DOHH2 (cell line): ENCODE measurements around the gene CCDC69.

ENCODE experiments used
- H3F3A ChIP-seq: fragments of 200-600 bp; sonication (generic), shearing (Covaris generic); 2 replicates; pipeline ENCODE4 v1.6.0; 2016; ENCODE audit warnings: antibody characterized with exemption, mild to moderate bottlenecking; ENCODE audit not compliant: control insufficient read depth, insufficient read depth
- H3K27ac ChIP-seq: fragments of 200-600 bp; sonication (generic); 2 replicates; pipeline ENCODE4 v1.5.1; 2014; ENCODE audit warnings: low read depth, mild to moderate bottlenecking, low read length, moderate library complexity
- H3K27me3 ChIP-seq: fragments of 200-600 bp; sonication (generic); 2 replicates; pipeline ENCODE4 v1.6.1; 2014; ENCODE audit warnings: mild to moderate bottlenecking, low read length, mixed read lengths; ENCODE audit not compliant: control insufficient read depth
- H3K36me3 ChIP-seq: fragments of 200-600 bp; sonication (generic); 2 replicates; pipeline ENCODE4 v1.6.1; 2014; ENCODE audit warnings: mild to moderate bottlenecking, low read length, moderate library complexity, mixed read lengths; ENCODE audit not compliant: control insufficient read depth
- H3K4me1 ChIP-seq: fragments of 200-600 bp; sonication (generic); 2 replicates; pipeline ENCODE4 v1.6.1; 2014; ENCODE audit warnings: mild to moderate bottlenecking, low read length, mixed read lengths; ENCODE audit not compliant: control insufficient read depth
- H3K4me2 ChIP-seq: fragments of 200-600 bp; sonication (generic); 2 replicates; pipeline ENCODE4 v1.6.0; 2014; ENCODE audit warnings: mild to moderate bottlenecking, low read length, moderate library complexity
- H3K4me3 ChIP-seq: fragments of 200-600 bp; sonication (generic); 2 replicates; pipeline ENCODE4 v1.5.1; 2014; ENCODE audit warnings: mild to moderate bottlenecking, low read length, mixed read lengths
- H3K79me2 ChIP-seq: fragments of 200-600 bp; sonication (generic); 2 replicates; pipeline ENCODE4 v1.6.1; 2014; ENCODE audit warnings: mild to moderate bottlenecking, low read length, mixed read lengths; ENCODE audit not compliant: control insufficient read depth
- H3K9me2 ChIP-seq: fragments of 200-600 bp; sonication (generic); replicated peaks from 2 replicates; pipeline ENCODE4 v1.6.1; 2014; ENCODE audit warnings: mild to moderate bottlenecking, low read length, mixed read lengths; ENCODE audit not compliant: control insufficient read depth
- H3K9me3 ChIP-seq: fragments of 200-600 bp; sonication (generic); 2 replicates; pipeline ENCODE4 v1.6.1; 2014; ENCODE audit warnings: antibody characterized with exemption, low read length, mixed read lengths; ENCODE audit not compliant: control insufficient read depth, insufficient read depth
- H4K20me1 ChIP-seq: fragments of 200-600 bp; sonication (generic); 2 replicates; pipeline ENCODE4 v1.6.0; 2014; ENCODE audit warnings: low read depth, mild to moderate bottlenecking, antibody characterized with exemption, low read length, moderate library complexity; ENCODE audit not compliant: control insufficient read depth, insufficient read depth
- CTCF ChIP-seq: fragments of 200-600 bp; sonication (generic); IDR thresholded peaks from one replicate; pipeline ENCODE4 v1.5.1; 2014; ENCODE audit warnings: antibody characterized with exemption, mild to moderate bottlenecking, low read depth, low read length; ENCODE audit not compliant: poor library complexity, severe bottlenecking
- EZH2phosphoT487 ChIP-seq: fragments of 200-600 bp; sonication (generic); IDR thresholded peaks from 2 replicates; pipeline ENCODE4 v1.6.1; 2017; ENCODE audit warnings: borderline replicate concordance, mild to moderate bottlenecking, antibody characterized with exemption, low read length, moderate library complexity, mixed read lengths

CCDC69 gene

GRCh38 chr5:151195622-151196021, 28.3 kb downstream of the CCDC69 start:
- no peak overlapping the region for H3K4me2 ChIP-seq
- peaks cover 17% of the 10 kb centered on the region; the same call in 1 of the 2 replicates for H3K9me3 ChIP-seq
- H4K20me1 ChIP-seq = no peaks in the 10 kb centered on the region
- H3K9me2 ChIP-seq = no peaks in the 10 kb centered on the region
- H3K36me3 ChIP-seq = peaks cover 82% of the 10 kb centered on the region
- H3F3A ChIP-seq = peaks cover 6% of the 10 kb centered on the region
- no peaks in the 10 kb centered on the region for H3K27me3 ChIP-seq
- H3K27ac ChIP-seq = no peak overlapping the region
- peaks cover 34% of the 10 kb centered on the region for H3K4me1 ChIP-seq
- H3K4me3 ChIP-seq = no peak overlapping the region
- TF ChIP-seq EZH2phosphoT487 (no peak), CTCF (no peak)
- no peaks in the 10 kb centered on the region for H3K79me2 ChIP-seq

GRCh38 chr5:151192626-151193025, 31.3 kb downstream of the CCDC69 start:
- H3K4me1 ChIP-seq = peaks cover 29% of the 10 kb centered on the region
- peaks cover 17% of the 10 kb centered on the region; the same call in 1 of the 2 replicates for H3K9me3 ChIP-seq
- H3K36me3 ChIP-seq = peaks cover 80% of the 10 kb centered on the region
- H3K4me2 ChIP-seq = no peak overlapping the region
- H3K27ac ChIP-seq = no peak overlapping the region
- no peaks in the 10 kb centered on the region for H4K20me1 ChIP-seq
- no peak overlapping the region for H3K4me3 ChIP-seq
- TF ChIP-seq CTCF (no peak), EZH2phosphoT487 (no peak)
- no peaks in the 10 kb centered on the region for H3K9me2 ChIP-seq
- peaks cover 2% of the 10 kb centered on the region for H3F3A ChIP-seq
- no peaks in the 10 kb centered on the region for H3K27me3 ChIP-seq
- H3K79me2 ChIP-seq = no peaks in the 10 kb centered on the region

- TF ChIP-seq CTCF = no peak
- TF ChIP-seq EZH2phosphoT487 = no peak
- no peaks in the 10 kb centered on the region; the same call in 1 of the 2 replicates for H3F3A ChIP-seq
- no peaks in the 10 kb centered on the region for H3K9me2 ChIP-seq
- peaks cover 17% of the 10 kb centered on the region; the same call in 1 of the 2 replicates for H3K9me3 ChIP-seq
- peaks cover 19% of the 10 kb centered on the region for H3K4me1 ChIP-seq
- H4K20me1 ChIP-seq = no peaks in the 10 kb centered on the region
- no peaks in the 10 kb centered on the region for H3K79me2 ChIP-seq
- no peak overlapping the region for H3K27ac ChIP-seq
- no peak overlapping the region for H3K4me3 ChIP-seq
- no peak overlapping the region for H3K4me2 ChIP-seq
- no peaks in the 10 kb centered on the region for H3K27me3 ChIP-seq
- H3K36me3 ChIP-seq = peaks cover 80% of the 10 kb centered on the region
Observed at GRCh38 chr5:151191661-151192060, 32.2 kb downstream of the CCDC69 start.

GRCh38 chr5:151189151-151189550, 34.7 kb downstream of the CCDC69 start:
- TF ChIP-seq EZH2phosphoT487 (no peak), CTCF (no peak)
- Histone ChIP-seq H3K4me3 (no peak overlapping the region), H3F3A (no peaks in the 10 kb centered on the region; the same call in 1 of the 2 replicates), H3K79me2 (no peaks in the 10 kb centered on the region), H3K9me3 (peaks cover 17% of the 10 kb centered on the region; the same call in 1 of the 2 replicates), H3K36me3 (peaks cover 88% of the 10 kb centered on the region), H3K27me3 (no peaks in the 10 kb centered on the region), H3K9me2 (no peaks in the 10 kb centered on the region), H3K4me1 (peaks cover 8% of the 10 kb centered on the region), H3K27ac (no peak overlapping the region), H4K20me1 (no peaks in the 10 kb centered on the region), H3K4me2 (no peak overlapping the region)
